Upper lobe of left lung (tissue), 4 donors: ENCODE data around the gene LTA4H.

Source experiments
- CTCF ChIP-seq, 6 experiments: fragments of 450-650 bp in 4 of 6; fragments of 200-600 bp in 2 of 6; sonication (generic) in 2 of 6; IDR thresholded peaks; one replicate each; pipeline ENCODE4 v1.5.1; 2016 to 2019; ENCODE audit warnings: antibody characterized with exemption in 6 of 6
- EP300 ChIP-seq, 4 donors: sonication (generic); formaldehyde crosslinking; IDR thresholded peaks; one replicate each; pipeline ENCODE4 v1.5.1; 2017; ENCODE audit warnings: antibody characterized with exemption in 4 of 4, control low read depth in 2 of 4
- POLR2AphosphoS5 ChIP-seq, 2 donors: sonication (generic); formaldehyde crosslinking; IDR thresholded peaks; one replicate each; pipeline ENCODE4 v1.5.1; 2017; ENCODE audit warnings: antibody characterized with exemption in 2 of 2

- TF ChIP-seq EP300 (IDR thresholded peaks at IDR 0.05) (peak in 1 of 4 donors; percentile 60), POLR2AphosphoS5 (IDR thresholded peaks at IDR 0.05) (peak; percentile 50 to 85), CTCF (IDR thresholded peaks at IDR 0.05) (no peak)
Observed at GRCh38 chr12:95996034-95996658, 39.2 kb downstream of the LTA4H start, which contains the start of gene HAL.
